Measurements from ENCODE around the gene TMEM128.

DNA sequence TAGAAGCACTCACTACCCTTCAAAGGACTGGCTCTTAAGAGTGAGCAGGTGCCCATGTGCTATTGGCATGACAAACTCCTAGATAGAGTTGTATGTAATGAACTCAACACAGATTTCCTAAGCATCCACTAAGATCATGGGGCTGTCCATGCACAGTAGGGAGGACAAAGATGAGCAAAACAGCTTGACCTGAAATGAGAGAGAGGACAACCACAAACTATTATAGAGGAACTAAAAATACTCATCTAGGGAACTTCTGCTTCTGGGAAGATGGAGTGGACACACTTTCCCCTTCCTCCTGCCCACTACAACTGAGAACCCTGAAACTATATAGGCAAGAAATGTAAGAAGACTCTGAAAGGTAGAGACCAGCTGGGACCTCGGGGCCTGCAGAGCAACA is 20.8 kb upstream of the TMEM128 start:
- TF ChIP-seq ELF4 (IDR thresholded peaks at IDR 0.05) (no peak), SP1 (IDR thresholded peaks at IDR 0.05) (no peak), SUZ12 (IDR thresholded peaks at IDR 0.05) (no peak)
